ENCODE measurements around the gene PALMD. TPM values are rescaled to one million over a fixed set of nuclear protein-coding genes. Genes with fewer than 3 reads are reported as not detected.

The PALMD gene
- total and polyA plus RNA-seq, 12 donors: 81.2 to 194 (median 121) TPM

- no peak overlapping the region for H3K4me3 ChIP-seq
- whole genome bisulfite sequencing, 2 donors: 47 to 61% methylated on average over 3 of the region's 3 CpGs
- peaks cover 10 to 98% (median 63%) of the 10 kb centered on the region in 9 donors for H3K4me1 ChIP-seq
- intact Hi-C loops (cut with DNase I): loop anchor here in 3 of 10 donors (2.0 to 10.0 kb wide), 3 partner anchors 31 to 77 kb away; partner anchors contain the start of gene PALMD (in 1 of the 3)
- H3K36me3 ChIP-seq: peaks cover 0 to 92% (median 21%) of the 10 kb centered on the region in 9 donors
- peak in 4 of 9 donors; percentile 10 to 37 (median 27) for TF ChIP-seq CTCF (IDR thresholded peaks at IDR 0.05)
- peak overlapping the region in 9 of 10 donors; percentile 26 to 83 (median 46) for H3K27ac ChIP-seq
- no peaks in the 10 kb centered on the region for H3K27me3 ChIP-seq
- H3K9me3 ChIP-seq: no peaks in the 10 kb centered on the region
- peak in 2 of 8 donors; percentile 24 to 62 for ATAC-seq
- peak in 1 of 2 donors; percentile 33 for DNase-seq
These were observed 35.7 kb downstream of the PALMD start for GRCh38 chr1:99681583-99681982.

GRCh38 chr1:99682291-99682751 is 36.4 kb downstream of the PALMD start:
- ATAC-seq: no peak
- no peak for TF ChIP-seq CTCF (IDR thresholded peaks at IDR 0.05)
- peak overlapping the region in 9 of 10 donors; percentile 22 to 83 (median 46) for H3K27ac ChIP-seq
- peaks cover 7 to 93% (median 57%) of the 10 kb centered on the region in 9 donors for H3K4me1 ChIP-seq
- intact Hi-C loops (cut with DNase I): loop anchor here in 3 of 10 donors (5.0 to 10.0 kb wide), 2 partner anchors 35 to 78 kb away; partner anchors contain the start of gene PALMD (in 1 of the 3)
- no peaks in the 10 kb centered on the region for H3K27me3 ChIP-seq
- DNase-seq: no peak
- H3K9me3 ChIP-seq: no peaks in the 10 kb centered on the region
- H3K36me3 ChIP-seq: peaks cover 0 to 92% (median 28%) of the 10 kb centered on the region in 9 donors
- no peak overlapping the region for H3K4me3 ChIP-seq
- WGBS, 2 donors: 62 to 66% methylated on average over 4 of the region's 4 CpGs

DNA sequence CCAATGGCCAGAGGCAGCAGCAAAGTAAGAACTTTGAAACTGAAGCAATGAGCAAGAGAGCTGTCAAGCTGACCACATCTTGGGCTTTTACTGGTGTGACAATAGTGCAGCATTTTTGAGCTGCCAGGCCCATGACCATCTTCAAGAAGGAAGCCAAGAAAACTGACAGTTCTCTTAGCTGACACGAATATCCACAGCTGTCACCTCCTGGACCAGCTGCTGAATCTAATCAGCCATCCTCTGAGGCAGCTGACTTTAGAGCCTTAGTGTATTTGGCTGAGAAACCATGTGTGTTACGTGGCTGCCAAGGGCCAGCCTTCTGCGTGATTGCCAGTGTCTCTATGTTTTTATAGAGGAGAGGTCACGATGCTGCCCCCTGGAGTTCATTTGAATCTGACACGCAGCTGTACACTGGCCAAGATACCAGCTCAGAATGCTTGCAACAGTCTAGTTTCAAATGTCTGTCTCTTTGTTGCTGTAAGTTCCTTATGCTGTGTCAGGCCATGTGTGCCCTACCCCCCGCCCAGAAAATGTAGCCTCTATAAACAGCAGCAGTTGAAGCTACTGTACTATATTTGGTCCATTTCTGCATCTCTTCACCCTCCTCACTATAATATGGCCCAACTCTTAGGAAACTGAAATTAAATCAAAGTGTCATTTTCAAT is 39.7 kb downstream of the PALMD start:
- no peaks in the 10 kb centered on the region for H3K27me3 ChIP-seq
- H3K9me3 ChIP-seq: no peaks in the 10 kb centered on the region
- H3K36me3 ChIP-seq: peaks cover 0 to 90% (median 35%) of the 10 kb centered on the region in 9 donors
- peak; percentile 49 to 76 (median 69) for TF ChIP-seq CTCF (IDR thresholded peaks at IDR 0.05)
- H3K4me1 ChIP-seq: peaks cover 7 to 72% (median 43%) of the 10 kb centered on the region in 9 donors
- DNase-seq: peak; percentile 68 to 88
- peak overlapping the region; percentile 1 to 83 (median 62) for H3K27ac ChIP-seq
- WGBS, 2 donors: 8% methylated on average over 6 of the region's 6 CpGs
- ATAC-seq: peak; percentile 91 to 95 (median 93)
- intact Hi-C loops (cut with DNase I): loop anchor here in 6 of 10 donors (2.0 to 10.0 kb wide), 4 partner anchors 38 to 153 kb away; partner anchors contain the start of gene PALMD (in 4 of the 6)
- no peak overlapping the region for H3K4me3 ChIP-seq

- intact Hi-C loops (cut with DNase I): loop anchor here in 1 of 10 donors (10.0 kb wide), 1 partner anchor 96 kb away; no protein-coding TSS in a partner anchor
- no peaks in the 10 kb centered on the region for H3K9me3 ChIP-seq
- no peak overlapping the region for H3K4me3 ChIP-seq
- no peaks in the 10 kb centered on the region for H3K27me3 ChIP-seq
- peaks cover 0 to 94% (median 40%) of the 10 kb centered on the region in 9 donors for H3K36me3 ChIP-seq
- DNase-seq (no peak), ATAC-seq (peak; percentile 37 to 83 (median 67))
- TF ChIP-seq CTCF (IDR thresholded peaks at IDR 0.05): no peak
- H3K27ac ChIP-seq: peak overlapping the region in 8 of 10 donors; percentile 26 to 74 (median 57)
- WGBS, 2 donors: 58 to 66% methylated on average over 2 of the region's 2 CpGs
- H3K4me1 ChIP-seq: peaks cover 0 to 45% (median 26%) of the 10 kb centered on the region in 9 donors
These were observed 45.3 kb downstream of the PALMD start for GRCh38 chr1:99691175-99691574.
